SKM-1 (cell line): Measurements from ENCODE around the gene NTRK1.

Experiments used
- DNase-seq: peaks from one replicate; lab custom pipeline; 2025; ENCODE audit not compliant: unreplicated experiment; lab: John Stamatoyannopoulos, UW

NTRK1 gene

DNA sequence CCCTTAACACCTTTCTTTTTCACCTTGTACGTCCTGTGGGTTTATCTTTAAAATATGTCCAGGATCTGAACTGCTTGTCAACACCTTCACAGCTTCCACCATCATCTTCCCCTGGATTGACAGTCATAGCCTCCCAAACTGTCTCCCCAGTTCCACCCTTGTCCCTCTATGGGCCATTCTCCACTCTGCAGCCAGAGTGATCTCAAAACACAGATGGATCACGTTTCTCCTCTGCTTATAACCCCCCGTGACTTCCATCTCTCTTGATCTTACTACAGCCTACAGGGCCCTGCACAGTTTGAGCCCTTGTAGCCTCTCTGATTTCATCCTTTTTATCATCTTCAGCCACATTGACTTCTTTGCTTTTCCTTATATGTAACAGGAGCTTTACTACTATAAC is 6.0 kb upstream of the NTRK1 start:
- DNase-seq: no peak

DNA sequence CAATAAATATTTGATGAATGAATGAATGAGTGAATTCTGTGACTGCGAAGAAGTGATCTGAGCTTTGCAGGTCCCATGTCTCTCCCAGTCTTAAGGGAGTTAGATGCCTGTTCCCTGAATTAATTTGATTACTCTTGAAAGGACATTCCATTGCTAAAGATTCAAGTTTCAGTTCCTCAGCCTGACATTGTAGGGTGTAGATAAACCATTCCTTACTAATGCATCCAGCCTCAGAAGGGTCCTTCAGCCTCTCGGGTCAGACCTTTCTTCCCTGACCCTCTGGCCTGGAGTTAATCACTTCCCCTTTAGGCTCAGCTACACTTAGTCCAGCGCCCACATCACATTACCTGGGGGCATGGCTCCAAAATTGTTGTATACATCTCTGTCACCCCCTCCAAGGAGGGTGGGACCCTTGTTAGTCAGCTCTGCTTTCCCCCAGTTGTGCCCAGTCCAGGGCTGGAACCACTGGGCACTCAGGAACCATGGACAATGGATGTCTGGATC is 4.3 kb upstream of the NTRK1 start:
- no peak for DNase-seq

DNA sequence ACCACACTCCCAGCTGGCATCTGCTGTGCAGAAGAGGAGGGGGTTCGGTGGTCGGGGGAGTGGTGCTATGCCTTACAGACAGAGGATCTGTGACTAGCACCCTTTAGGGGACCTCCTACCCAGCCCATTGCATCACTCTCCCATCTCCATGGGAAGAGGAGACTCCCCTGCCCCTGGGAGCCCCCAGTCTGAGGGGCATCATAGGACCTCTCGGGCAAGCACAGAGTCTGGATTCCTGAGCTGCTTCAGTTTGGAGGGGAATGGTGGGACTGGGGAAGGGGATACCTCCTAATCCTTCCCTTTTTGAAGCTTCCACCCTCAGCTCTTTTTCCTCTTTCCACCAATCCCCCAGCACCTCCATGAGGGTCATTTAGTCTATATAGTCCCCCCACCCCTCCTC is 3.1 kb upstream of the NTRK1 start:
- no peak for DNase-seq

DNA sequence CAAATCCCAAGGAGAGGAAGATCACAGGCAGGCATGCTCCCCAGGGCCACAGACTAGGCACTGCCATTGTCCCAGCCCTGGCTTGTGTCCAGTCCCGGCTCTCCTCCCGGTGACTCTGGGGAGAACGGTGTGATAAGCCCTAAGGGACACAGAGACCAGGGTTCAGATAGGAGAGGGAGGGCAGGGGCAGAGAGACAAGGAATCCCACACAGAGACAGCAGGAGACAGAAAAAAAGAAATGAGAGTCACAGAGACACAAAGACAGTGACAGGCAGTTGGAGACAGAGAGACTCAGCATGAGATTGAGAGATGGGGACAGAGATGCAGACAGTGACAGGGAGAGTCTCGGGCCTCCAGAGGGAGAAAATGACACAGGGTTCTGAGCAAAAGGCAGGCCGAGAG is 2.1 kb upstream of the NTRK1 start:
- DNase-seq: no peak

DNA sequence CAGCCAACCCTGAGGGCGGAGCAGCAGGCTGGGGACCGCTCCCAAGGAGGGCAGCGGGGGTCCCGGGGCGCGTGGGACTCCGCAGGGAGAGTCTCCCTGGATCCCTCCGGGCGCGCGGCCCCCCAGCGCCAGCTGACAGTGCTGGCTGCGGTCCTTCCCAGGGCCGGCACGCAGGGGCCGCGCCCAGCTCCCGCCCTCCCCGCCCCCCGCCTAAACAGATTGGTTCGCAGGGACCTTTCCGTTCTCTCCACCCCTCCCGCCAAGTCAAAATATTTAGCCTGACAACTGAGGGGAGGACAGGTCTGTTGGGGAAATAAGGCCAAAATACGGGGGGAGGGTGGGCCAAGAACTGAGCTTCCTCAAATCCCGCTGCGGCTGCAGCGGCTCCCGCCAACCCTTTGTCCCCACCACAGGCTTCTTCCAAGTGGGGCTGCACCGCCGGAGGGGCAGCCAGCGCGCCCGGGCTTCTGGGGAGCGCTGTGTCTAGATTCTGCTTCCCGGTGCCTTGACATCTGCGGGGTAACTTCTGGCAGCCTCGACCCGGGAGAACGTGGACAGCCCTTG is 1.6 kb upstream of the NTRK1 start, which contains the start of gene INSRR:
TSS of gene INSRR (minus strand) at position 159 of the 564 bp plus-strand sequence. CDS start 496 bp downstream, outside the sequence.
- no peak for DNase-seq

DNA sequence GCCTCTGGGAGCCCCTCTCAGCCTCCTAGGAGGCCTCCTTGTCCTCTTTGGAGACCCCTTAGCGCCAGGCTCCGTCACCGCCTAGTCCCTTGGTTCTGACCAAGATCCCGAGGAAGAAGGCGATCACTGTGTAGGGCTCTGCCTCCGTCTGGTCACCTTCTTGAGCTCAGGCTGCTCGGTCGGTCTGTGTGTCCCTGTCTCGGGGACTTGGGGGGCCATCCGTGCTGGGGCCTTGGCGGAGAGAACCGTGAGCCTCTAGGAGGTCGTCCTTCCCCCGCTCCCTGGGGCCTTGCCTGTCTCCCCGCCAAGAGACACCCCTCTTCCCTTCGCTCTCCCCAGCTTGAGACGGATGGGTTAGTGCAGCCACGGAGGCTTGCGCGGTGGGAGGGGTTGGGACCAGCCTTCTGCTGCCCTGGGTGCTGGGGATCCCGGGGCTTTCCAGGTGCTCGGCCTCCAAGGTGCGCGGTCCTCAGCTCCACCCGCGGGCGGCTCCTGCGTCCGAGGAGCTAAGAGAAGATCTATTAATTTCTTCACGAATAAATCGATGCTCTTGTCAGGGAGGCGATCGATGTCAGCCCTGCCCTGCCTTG is 1.0 kb upstream of the NTRK1 start:
- DNase-seq: peak; percentile 18

DNA sequence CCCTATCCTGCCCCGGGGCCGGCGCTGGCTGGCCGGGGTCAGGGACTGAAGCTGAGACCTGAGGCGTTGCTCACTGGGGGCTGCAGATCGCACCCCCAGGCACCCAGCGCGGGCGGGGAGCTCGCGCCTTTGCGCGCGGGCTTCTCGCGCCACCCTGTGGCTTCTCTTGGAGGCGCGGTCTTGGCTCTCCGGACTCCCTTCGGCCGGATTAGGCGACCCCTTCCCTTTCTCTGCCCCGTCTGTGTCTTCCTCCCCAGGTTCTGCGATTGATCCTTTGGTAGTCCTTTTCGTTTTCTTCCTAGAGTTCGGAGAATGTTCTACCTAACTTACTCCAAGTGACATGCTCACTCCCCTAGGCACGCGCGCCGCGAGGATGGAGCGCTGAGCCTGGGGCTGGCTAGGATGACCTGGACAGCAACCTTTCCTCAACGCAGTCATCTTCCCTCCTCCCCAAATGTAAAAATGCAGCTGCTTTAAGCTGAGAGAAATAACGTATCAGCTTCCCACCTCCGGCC is 495 bp upstream of the NTRK1 start:
- DNase-seq: no peak

DNA sequence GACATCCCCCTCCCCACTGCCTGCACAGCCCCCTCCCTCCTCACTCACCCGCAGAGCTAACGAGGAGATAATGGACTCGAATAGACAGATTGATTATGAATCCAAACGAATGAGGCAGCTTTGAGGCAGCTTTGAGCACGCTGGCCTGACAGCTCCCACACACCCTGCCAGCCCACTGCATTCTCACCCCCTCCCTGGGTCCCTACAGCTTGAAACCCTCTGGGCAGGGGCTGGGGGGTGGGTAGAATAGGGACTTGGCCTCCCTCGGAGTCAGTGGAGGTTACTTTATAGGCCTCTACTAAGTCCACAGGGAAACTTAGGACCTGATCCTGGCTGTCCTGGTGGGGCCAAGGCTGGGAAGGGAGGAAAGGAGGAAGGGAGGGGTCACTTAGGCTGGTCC is 1.9 kb downstream of the NTRK1 start:
- DNase-seq: no peak

DNA sequence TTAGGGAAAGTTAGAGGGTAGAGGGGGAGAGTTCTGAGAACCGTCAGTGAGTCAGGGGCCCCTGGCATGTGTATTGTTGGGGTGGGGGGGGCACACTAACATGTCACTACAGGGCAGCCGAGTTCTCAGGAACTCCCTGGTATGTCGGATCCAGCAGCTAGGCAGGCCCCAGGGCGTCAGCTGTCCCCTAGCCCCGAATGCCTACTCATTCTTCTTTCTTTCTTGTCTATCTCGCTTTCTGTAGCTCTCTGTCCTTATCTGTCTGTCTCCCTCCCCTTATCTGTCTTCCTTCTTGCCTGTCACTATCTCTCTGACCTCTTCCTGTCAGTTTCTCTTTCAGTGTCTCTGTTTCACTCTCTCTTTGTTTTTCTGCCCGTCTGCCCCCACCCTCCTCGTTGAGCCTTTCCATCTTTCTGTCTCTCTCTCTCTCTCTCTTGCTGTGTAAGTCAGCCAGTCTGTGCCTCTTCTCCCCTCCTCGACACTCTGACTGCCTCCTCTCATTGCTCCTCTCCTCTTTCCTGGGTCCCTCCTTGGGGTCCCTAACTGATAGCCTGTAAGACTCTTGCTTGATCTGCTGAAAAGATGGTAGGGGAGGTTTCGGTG is 2.4 kb downstream of the NTRK1 start:
- no peak for DNase-seq

DNA sequence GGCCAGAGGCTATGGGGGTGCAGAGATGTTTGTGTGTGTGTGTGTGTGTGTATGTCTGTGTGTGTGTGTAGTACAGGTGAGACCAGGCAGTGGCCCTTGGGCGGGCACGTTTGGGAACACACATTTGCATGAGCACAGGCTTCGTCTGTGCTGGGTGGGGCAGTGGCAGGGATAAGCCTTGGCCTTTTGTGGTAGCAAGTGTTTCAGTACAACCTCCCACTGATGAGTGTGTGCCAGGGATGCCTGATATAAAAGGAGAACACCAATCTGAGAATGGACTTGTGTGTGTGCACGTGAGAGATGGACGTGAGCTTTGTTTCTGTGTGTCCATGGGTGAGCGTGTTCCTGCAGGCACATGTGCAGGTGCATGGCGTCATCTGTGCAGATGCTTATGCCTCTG is 3.0 kb downstream of the NTRK1 start:
- DNase-seq: no peak

DNA sequence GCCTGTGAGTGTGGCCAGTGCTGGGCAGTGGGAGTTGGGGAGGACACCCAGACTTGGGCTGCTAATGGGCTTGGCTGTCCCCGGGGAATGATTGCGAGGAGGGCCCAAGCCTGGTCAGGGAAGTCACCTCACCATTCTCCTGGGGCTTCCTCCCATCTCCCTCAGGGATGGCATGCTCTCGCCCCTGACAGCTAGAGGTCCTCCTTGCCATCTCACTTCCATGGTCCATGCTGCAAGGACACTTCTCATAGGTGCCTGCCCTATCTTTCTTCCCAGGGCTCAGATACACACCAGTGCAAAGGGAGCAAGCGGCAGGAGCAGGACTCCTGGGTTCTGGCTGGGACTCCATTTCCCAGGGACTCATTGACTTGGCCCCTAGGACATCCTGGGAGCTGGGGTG is 4.1 kb downstream of the NTRK1 start:
- DNase-seq: no peak

DNA sequence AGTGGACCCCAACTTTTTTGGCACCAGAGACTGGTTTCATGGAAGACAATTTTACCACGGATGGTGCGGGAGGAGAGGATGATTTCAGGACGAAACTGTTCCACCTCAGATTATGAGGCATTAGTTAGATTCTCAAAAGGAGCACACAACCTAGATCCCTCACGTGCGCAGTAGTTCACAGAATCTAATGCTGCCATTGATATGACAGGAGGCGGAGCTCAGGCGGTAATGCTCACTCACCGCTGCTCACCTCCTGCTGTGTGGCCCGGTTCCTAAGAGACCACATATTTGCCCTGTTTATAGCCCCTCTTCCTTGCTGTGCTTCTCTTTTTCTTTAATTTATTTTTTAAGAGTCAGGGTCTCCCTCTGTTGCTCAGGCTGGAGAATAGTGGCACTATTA is 4.6 kb downstream of the NTRK1 start:
- no peak for DNase-seq

DNA sequence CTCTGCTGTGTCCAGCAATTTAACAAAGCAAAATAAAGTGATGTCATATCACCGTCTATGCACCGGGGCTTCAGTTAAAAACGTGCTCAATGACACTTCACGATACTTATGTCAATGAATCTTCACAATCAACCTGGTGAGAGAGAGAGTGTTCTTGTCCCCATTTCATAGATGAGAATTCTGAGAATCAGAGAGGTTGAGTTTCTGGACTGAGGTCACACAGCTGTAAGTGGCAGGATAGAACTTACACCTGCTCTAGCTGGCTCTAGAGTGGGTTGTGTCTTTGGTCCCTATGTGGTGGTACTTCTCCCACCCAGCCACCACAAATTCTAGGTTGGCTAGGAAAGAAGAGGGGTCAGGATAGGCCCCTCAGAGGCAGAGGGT is 5.2 kb downstream of the NTRK1 start:
- DNase-seq: no peak

DNA sequence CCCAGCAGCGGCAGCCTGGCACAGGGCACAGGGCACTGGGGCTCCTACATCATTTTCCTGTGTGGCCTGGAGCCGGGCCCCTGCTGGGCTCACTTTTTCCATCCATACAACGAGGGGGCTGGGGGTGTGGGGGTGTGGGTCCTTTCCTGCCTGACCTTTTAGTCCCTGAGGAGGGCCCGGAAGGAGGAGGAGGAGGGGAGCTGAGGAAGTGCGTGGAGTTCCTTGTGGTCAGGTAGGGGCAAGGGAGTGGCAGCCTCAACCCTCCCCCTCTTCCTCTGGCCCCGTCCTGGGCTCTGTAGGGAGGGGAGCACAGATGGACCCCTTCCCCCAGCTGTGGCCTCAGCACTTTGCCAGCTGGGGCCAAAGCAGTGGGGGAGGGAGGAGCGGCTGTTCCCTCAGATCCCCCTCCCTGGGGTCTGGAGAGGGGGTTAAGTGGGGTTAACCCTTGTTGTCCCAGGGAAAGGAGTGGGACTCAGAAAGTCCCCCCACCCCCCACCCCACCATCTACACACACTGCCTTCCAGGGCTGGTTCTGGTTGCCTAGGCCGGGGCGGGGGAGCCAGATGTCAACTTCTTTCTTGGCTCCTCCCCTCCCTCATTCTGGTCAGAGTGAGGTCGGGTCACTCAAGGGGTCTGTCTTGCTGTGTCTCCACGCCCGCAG is 5.7 kb downstream of the NTRK1 start:
- DNase-seq: no peak

DNA sequence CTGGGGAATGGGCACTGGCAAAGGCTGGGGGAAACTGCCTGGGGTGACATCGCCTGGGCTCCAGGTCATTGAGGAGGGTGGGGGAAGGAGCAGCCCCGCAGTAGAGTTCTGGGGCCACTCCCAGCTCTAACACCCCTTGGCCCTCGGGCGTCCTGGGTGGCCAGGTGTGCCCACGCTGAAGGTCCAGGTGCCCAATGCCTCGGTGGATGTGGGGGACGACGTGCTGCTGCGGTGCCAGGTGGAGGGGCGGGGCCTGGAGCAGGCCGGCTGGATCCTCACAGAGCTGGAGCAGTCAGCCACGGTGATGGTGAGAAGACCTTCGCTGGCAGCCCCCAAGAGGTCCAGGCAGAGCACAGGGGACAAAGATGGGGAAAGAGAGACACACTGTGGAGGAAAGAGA is 7.7 kb downstream of the NTRK1 start:
- no peak for DNase-seq

DNA sequence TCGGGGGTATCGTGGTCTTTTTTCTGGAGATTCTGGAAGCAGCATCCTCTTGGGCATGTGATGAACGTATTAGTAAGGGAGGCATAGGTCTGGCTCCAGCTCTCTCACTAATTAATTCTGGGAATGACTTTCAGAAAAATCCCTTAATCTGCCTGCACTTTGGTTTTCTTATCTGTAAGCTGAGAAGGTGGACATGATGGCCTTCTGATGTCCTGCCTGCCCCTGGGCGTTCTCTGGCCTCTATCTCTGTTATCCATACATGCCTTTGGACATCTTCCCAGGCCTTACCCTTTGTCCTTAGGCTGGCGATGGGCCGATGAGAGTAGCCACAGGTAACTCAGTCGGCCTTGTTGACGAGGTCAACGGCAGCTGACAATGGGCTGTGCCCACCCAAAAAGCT is 8.8 kb downstream of the NTRK1 start:
- DNase-seq: no peak

DNA sequence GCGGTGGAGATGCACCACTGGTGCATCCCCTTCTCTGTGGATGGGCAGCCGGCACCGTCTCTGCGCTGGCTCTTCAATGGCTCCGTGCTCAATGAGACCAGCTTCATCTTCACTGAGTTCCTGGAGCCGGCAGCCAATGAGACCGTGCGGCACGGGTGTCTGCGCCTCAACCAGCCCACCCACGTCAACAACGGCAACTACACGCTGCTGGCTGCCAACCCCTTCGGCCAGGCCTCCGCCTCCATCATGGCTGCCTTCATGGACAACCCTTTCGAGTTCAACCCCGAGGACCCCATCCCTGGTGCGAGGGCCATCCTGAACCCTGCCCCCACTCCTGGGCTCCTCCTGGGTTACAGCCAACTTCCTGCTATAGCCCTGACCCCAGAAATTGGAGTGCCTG is 13.0 kb downstream of the NTRK1 start:
- DNase-seq: no peak

DNA sequence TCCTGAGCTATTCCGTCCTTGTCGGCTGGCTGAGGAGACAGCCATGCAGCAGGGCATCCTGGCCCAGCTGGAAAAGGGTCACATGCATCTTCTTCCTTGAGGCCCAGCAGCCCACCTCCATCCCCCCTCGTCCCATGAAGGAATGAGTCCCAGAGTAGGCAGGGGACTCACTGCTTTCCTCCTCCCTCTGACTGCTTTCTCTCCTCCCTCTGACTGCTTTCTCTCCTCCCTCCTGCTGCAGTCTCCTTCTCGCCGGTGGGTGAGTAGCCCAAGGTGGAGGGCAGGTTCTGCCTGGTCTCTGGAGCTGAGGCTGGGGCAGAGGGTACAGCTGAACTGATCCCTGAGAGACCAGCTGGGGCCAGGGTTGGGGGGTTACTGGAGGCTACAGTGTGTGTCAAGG is 13.5 kb downstream of the NTRK1 start:
- DNase-seq: no peak

DNA sequence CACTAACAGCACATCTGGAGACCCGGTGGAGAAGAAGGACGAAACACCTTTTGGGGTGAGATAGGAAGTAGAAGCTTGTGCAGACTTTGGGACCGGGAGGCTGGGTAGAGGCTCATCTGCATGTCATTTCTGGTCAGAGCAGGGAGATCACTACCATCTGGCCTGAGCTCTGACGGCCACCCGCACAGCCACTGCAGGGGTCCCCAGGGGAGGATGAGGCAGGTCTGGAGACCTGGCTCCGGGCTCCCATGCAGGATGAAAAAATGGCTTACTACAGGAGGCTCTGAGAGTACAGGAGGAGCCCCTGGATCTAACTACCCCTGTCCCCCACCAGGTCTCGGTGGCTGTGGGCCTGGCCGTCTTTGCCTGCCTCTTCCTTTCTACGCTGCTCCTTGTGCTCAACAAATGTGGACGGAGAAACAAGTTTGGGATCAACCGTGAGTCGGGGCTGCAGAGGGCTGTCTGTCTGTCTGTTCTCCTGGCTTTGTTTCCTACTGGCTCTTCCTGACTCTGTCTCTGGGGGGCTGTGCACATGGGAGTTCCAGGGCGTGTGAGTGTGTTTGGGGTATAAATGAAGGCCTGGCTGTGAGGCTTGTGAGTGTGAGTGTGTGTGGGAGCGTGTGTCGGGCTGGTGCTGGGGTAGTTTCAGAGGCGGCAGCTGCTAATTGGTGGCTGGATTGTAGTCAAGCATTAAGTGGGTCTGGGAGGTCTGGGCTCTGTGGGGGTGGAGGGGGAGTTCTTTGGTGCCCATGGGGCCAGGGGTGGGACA is 14.1 kb downstream of the NTRK1 start:
- DNase-seq: no peak

DNA sequence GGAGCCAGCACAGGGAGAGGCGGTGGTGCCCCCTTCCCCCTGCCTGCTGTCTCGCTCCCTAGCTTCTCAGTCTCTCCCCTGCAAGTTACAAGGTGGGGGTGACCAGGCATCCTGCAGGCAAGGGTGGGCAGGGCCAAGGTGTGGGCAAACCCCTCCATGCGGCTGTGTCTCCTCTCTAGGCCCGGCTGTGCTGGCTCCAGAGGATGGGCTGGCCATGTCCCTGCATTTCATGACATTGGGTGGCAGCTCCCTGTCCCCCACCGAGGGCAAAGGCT is 14.6 kb downstream of the NTRK1 start:
- no peak for DNase-seq

DNA sequence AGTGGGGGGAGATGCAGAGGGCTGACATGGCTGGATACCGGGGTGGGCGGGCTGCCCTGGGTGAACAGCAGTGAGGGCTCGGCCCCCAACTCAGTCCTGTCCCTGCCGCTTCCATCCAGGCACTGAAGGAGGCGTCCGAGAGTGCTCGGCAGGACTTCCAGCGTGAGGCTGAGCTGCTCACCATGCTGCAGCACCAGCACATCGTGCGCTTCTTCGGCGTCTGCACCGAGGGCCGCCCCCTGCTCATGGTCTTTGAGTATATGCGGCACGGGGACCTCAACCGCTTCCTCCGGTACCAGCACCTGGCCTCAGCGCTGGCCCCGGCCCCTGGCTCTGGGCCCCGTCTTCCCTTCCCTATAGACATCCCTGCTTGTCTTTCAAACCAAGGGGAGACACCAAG is 15.6 kb downstream of the NTRK1 start:
- DNase-seq: no peak
